GM12878 (cell line): ENCODE results near the gene ATP5F1B. TPM values are rescaled to one million over a fixed set of nuclear protein-coding genes. Genes with fewer than 3 reads are reported as not detected.

Source experiments
- BCL3 ChIP-seq: IDR thresholded peaks from 2 replicates; pipeline ENCODE4 v1.6.1; 2011; ENCODE audit warnings: borderline replicate concordance, low read depth, mild to moderate bottlenecking, moderate library complexity, low read length; ENCODE audit not compliant: insufficient read depth, poor library complexity, severe bottlenecking
- CBX5 ChIP-seq: sonication (generic); IDR thresholded peaks from 2 replicates; pipeline ENCODE4 v1.6.1; 2016; ENCODE audit warnings: low read depth, moderate library complexity, mild to moderate bottlenecking, inconsistent platforms
- CUX1 ChIP-seq: IDR thresholded peaks from 2 replicates; pipeline ENCODE4 v1.6.1; 2012; ENCODE audit warnings: improper control_type of control experiment, low read depth, low read length; ENCODE audit not compliant: insufficient replicate concordance
- EP300 ChIP-seq, 2 experiments: fragments of 150-350 bp in 1 of 2; IDR thresholded peaks; 2 replicates each; pipeline ENCODE4 v1.6.1; 2011 to 2012; ENCODE audit warnings: low read depth in 2 of 2, low read length in 2 of 2, borderline replicate concordance in 1 of 2, improper control_type of control experiment in 1 of 2, inconsistent platforms in 1 of 2; ENCODE audit not compliant: control insufficient read depth in 1 of 2
- FOS ChIP-seq: IDR thresholded peaks from 3 replicates; pipeline ENCODE4 v1.6.1; 2011; ENCODE audit warnings: borderline replicate concordance; ENCODE audit not compliant: insufficient read length; ENCODE audit errors: extremely low read depth
- JUND ChIP-seq: IDR thresholded peaks from 2 replicates; pipeline ENCODE4 v1.6.1; 2012; ENCODE audit warnings: low read depth, mild to moderate bottlenecking, low read length, improper control_type of control experiment, moderate library complexity
- KLF5 ChIP-seq: fragments of 450-650 bp; IDR thresholded peaks from 2 replicates; pipeline ENCODE4 v1.6.1; 2014; ENCODE audit warnings: mild to moderate bottlenecking; ENCODE audit not compliant: partially characterized antibody
- MYB ChIP-seq: fragments of 150-350 bp; IDR thresholded peaks from 2 replicates; pipeline ENCODE4 v1.6.1; 2014; ENCODE audit warnings: mild to moderate bottlenecking, low read depth, low read length, borderline replicate concordance
- NFXL1 ChIP-seq: fragments of 450-650 bp; IDR thresholded peaks from 2 replicates; pipeline ENCODE4 v1.6.1; 2017; ENCODE audit warnings: antibody characterized with exemption, mild to moderate bottlenecking, borderline replicate concordance
- NRF1 ChIP-seq: conservative IDR thresholded peaks from 2 replicates; pipeline ENCODE4 v1.6.1; 2011; ENCODE audit warnings: mild to moderate bottlenecking, low read depth, low read length, improper control_type of control experiment
- PAX5 ChIP-seq: IDR thresholded peaks from 2 replicates; pipeline ENCODE4 v1.6.1; 2011; ENCODE audit warnings: low read depth, low read length, borderline replicate concordance
- PRDM15 ChIP-seq: fragments of 450-650 bp; formaldehyde crosslinking; IDR thresholded peaks from 2 replicates; pipeline ENCODE4 v1.4.0; 2020; ENCODE audit warnings: mild to moderate bottlenecking, moderate library complexity
- SPI1 ChIP-seq: IDR thresholded peaks from 2 replicates; pipeline ENCODE4 v1.6.1; 2011; ENCODE audit warnings: low read depth, mild to moderate bottlenecking, low read length, moderate library complexity, borderline replicate concordance; ENCODE audit not compliant: insufficient read depth
- STAT1 ChIP-seq: fragments of 450-650 bp; conservative IDR thresholded peaks from 2 replicates; pipeline ENCODE4 v1.6.1; 2014; ENCODE audit warnings: antibody characterized with exemption, mild to moderate bottlenecking
- SUZ12 ChIP-seq: fragments of 200-600 bp; sonication (generic); IDR thresholded peaks from one replicate; pipeline ENCODE4 v1.6.1; 2018; ENCODE audit warnings: antibody characterized with exemption, mild to moderate bottlenecking; ENCODE audit not compliant: unreplicated experiment
- WRNIP1 ChIP-seq: IDR thresholded peaks from 2 replicates; pipeline ENCODE4 v1.6.1; 2011; ENCODE audit warnings: low read depth, low read length, improper control_type of control experiment, borderline replicate concordance
- polyA plus RNA-seq, 11 experiments: library from polyadenylated mRNA; depleted of rRNA in 4 of 11; unstranded in 6 of 11; stranded (reverse) in 5 of 11; fragments of >200 nt; fragmentation: Nextera tagmentation in 4 of 11; fragmentation: Illumina TruSeq in 1 of 11; extraction: Ambion mirVana in 4 of 11; extraction: Trizol in 1 of 11; gene quantifications; 1 replicate in 1 of 11; 2 replicates in 10 of 11; pipeline versions ENCODE4 v1.2.1 to v1.2.3, GENCODE V29; 2011 to 2016; ENCODE audit warnings: inconsistent platforms in 2 of 11, missing spikeins in 2 of 11, low read depth in 1 of 11
- total RNA-seq, 4 experiments: library from RNA; depleted of rRNA in 3 of 4; stranded (reverse); fragments of >200 nt in 3 of 4; fragmentation: Illumina TruSeq in 1 of 4; extraction: Trizol in 1 of 4; gene quantifications; 2 replicates each; pipeline versions ENCODE4 v1.2.1 to v1.2.3, GENCODE V29; 2013 to 2021

The ATP5F1B gene
- total and polyA plus RNA-seq, 10 of the 15 experiments (the other 5 are each of a cell fraction or from before 2014, with no cell fraction given) = 671 to 1,908 (median 1,031) TPM

GRCh38 chr12:56630180-56630632, 15.6 kb downstream of the ATP5F1B start, which contains the start of gene BAZ2A (continued):
- no peak for TF ChIP-seq STAT1
- TF ChIP-seq CUX1 = no peak
- no peak for TF ChIP-seq SPI1
- peak in 1 of 2 experiments; percentile 40; a peak in 2 of 4 replicates for TF ChIP-seq EP300 (IDR thresholded peaks at IDR 0.05; ENCODE audit: borderline replicate concordance in 1 of 2, control insufficient read depth in 1 of 2, low read depth in 2 of 2, low read length in 2 of 2)
- TF ChIP-seq CBX5 = no peak
- no peak for TF ChIP-seq NFXL1
- TF ChIP-seq SUZ12 = no peak
- no peak for TF ChIP-seq JUND
- TF ChIP-seq MYB = no peak
- no peak for TF ChIP-seq FOS
- no peak for TF ChIP-seq KLF5
- no peak for TF ChIP-seq PRDM15 (CRISPR knock-in tag)
- peak; percentile 63 for TF ChIP-seq BCL3
- no peak for TF ChIP-seq NRF1
- no peak for TF ChIP-seq WRNIP1
- TF ChIP-seq PAX5 = 0 out of 2 replicates have a peak, but pooled peaks have one; percentile 52
